ENCODE data around the gene JAG1.
"Not testable (repeated sequence)": the region's sequence is repeated elsewhere in the genome, so short reads cannot be mapped to it uniquely, and the experiment has no call there.

The JAG1 gene

DNA sequence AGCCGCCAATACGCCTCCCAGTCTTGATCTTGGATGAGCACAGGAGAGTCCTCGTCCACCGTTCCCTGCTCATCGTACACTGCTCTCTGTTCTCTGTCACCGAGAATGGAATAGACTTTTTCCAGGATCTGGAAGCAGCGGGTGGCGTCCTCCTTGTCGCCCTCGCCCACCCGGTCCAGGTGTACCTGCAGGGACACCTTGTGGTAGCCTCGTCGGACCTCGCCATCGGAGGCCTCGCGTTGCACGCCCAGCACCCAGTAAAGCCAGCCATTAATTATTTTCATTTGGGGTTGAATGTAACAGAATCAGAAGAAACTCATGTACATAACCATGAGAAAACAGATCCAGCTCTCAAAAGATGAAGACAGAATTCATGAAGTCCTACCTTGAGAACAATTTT is 59.9 kb downstream of the JAG1 start:
- DNase-seq (ENCODE audit: low read depth, low spot score), result no peak

DNA sequence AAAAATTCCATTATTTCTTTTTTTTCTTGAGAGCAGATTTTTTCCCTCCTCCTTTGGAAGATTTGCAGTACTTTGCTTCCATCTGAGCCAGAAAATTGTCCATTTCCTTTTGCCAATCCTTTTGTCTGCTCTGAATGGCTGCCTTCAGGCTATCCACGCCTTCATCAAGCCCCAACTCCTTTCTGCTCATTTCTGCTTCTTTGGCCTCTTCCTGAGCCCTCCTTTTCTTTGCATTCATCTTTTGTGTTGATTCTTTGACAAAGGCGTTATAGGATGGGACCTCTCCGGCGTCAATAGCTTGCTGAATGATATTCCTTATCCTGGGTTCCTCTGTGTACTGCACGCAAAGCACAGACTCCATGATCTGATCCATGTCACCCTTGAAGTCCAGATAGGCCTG is 60.4 kb downstream of the JAG1 start:
- not testable (repeated sequence) for DNase-seq (ENCODE audit: low read depth, low spot score)

- peak; percentile 83 for DNase-seq (ENCODE audit: low read depth, low spot score)
Observed at GRCh38 chr20:10611357-10611756, 62.4 kb downstream of the JAG1 start.

- no peak for DNase-seq (ENCODE audit: low read depth, low spot score)
Observed at GRCh38 chr20:10610251-10610650, 63.5 kb downstream of the JAG1 start.

DNA sequence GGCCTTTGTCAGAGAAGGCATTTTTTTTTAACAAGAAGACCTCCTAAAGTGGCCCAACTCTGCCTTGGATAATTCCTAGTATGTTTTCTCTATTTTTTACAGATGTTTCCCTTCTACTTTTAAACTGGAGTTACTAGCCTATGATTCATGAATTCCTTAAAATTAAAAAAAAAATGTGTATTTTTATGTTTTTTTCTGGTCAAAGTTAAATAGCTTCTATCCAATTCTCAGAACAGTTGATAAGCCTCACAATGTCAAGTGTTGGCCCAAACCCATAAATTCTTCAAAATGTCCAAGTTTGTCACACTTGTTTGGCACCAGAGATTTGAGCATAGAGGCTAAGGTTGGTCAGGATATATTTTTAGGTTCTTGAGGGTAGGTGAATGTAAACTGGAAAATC is 64.0 kb downstream of the JAG1 start:
- no peak for DNase-seq (ENCODE audit: low read depth, low spot score)

DNA sequence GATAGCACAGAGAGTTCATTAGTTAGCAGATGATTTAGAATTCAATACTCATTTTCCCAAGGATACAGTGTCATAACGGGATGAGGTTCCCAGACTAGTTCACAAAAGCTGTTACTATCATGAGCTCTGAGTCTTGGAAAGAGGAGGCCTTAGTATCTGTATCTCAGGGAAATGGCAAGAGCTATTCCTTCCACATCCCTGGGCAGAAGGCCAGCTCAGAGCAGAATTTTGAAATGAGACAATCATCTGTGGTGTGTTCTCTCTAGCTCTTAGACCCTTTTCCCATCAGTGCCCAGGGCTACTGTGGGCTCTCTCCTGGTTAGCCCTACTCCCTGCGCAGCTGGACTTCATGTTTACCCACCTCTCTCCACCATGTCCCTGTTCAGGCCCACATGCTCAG is 64.5 kb downstream of the JAG1 start:
- no peak for DNase-seq (ENCODE audit: low read depth, low spot score)

DNA sequence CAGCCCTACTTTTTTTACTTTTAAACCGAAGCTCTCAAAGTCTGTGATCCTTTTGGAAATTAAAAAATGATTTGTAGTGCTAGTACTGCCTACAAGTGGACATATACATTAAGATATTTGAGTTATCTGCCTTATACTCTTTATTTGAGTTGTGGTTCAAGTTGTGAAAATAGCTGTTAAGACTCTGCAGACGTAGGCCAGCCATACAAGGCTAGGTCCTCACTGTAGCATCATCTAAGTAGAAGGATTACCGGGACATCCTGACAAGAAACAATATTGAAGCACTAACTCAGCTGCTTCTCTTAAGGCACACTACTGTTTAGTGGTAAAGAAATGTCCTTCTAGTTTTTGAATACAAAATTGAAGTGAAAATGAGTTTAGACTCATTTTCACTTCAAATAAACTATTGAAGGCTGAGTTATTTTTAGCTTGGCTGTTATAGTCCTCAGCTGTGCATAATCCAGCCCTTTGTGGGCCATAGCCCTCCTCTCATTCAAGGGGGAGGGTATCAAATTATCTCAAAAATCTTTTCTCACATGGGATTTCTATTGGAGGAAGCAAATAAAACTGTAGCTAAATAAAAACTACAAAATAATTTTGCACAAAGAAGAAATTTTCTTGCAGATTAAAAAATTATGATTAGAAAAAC is 68.1 kb downstream of the JAG1 start:
- DNase-seq (ENCODE audit: low read depth, low spot score), result no peak

- no peak for DNase-seq (ENCODE audit: low read depth, low spot score)
Observed at GRCh38 chr20:10604865-10605440, 68.8 kb downstream of the JAG1 start.

- no peak for DNase-seq (ENCODE audit: low read depth, low spot score)
Observed at GRCh38 chr20:10603971-10604864, 69.6 kb downstream of the JAG1 start.

- no peak for DNase-seq (ENCODE audit: low read depth, low spot score)
Observed at GRCh38 chr20:10603378-10603777, 70.4 kb downstream of the JAG1 start.

DNA sequence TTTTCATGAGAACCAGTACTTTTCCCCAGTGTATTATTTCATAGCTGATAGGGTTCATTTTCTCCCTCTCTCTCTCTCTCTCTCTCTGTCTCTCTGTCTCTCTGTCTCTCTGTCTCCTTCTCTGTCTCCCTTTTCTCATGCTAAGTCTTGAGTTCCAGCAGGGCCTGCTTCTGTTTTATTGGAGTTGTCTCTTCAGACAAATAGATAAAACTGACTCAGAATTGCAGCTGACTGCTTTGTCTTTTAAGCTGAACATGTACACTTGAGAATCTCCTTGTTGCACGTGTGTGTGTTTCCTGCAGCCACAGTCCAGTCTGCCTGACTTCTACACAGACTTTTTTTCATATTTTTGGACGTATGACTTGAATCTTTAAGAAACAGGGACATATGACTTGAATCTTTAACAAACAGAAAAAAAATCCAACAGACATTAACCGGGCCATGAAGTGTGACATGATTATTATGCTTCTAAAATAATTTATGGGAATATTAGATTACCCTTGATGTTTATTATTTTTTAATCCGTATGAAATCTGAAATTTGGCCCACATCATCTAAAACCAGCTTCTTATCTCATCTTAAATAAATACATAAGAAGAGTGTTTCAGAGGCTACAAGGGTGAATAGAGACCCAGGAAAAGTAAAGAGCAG is 71.5 kb downstream of the JAG1 start:
- no peak for DNase-seq (ENCODE audit: low read depth, low spot score)

GRCh38 chr20:10597637-10598036 is 76.2 kb downstream of the JAG1 start:
- no peak for DNase-seq (ENCODE audit: low read depth, low spot score)

DNA sequence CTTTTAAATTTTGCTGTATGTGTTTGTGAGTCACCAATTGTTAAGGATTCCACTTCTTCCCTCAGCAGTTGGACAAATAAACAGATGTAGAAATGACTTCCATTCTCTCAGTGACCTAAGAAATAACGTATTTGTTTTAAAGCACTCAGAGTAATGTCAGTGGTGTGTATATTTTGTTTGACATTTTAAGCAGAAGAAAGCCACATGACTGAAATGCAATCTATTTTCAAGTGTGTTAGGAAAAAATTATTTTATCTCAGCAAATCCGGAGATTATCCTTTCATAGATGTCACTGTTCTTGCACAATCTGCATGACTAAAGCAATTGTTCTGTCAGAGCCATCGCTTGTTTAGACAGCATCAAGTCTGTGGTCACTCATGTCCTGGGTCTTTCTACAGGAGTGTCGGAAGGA is 77.1 kb downstream of the JAG1 start:
- no peak for DNase-seq (ENCODE audit: low read depth, low spot score)

- no peak for DNase-seq (ENCODE audit: low read depth, low spot score)
Observed at GRCh38 chr20:10595985-10596384, 77.8 kb downstream of the JAG1 start.

- no peak for DNase-seq (ENCODE audit: low read depth, low spot score)
Observed at GRCh38 chr20:10595266-10595665, 78.5 kb downstream of the JAG1 start.

DNA sequence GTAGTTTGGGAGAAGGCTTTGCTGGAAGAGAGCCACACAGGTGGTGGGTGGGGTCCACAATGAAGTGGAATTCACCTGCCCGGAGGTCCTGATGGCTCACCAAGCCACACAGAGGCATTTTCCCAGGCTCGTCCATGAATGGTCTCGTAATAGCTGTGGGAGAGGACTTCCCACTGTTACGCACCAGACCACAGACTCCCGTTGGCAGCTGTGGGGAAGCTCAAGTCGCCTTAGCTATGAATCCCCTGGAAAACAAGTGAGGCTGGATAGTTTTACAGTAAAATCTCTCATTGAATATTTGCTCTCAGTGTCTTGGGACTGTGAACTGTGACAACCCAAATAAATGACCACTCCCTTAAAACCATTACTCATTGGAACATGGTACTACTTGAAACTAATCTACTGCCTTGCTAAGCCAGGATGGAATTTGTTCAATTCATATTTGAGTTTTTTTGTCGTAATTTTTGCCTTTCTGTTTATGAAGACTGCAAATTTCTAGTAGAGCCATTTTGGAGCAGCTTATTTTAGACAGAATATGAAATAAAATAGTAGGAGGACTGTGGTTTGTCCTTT is 79.4 kb downstream of the JAG1 start:
- no peak for DNase-seq (ENCODE audit: low read depth, low spot score)

GRCh38 chr20:10591946-10592521 is 81.8 kb downstream of the JAG1 start:
- no peak for DNase-seq (ENCODE audit: low read depth, low spot score)

- DNase-seq (ENCODE audit: low read depth, low spot score), result no peak
Observed at GRCh38 chr20:10590950-10591671, 82.7 kb downstream of the JAG1 start.

DNA sequence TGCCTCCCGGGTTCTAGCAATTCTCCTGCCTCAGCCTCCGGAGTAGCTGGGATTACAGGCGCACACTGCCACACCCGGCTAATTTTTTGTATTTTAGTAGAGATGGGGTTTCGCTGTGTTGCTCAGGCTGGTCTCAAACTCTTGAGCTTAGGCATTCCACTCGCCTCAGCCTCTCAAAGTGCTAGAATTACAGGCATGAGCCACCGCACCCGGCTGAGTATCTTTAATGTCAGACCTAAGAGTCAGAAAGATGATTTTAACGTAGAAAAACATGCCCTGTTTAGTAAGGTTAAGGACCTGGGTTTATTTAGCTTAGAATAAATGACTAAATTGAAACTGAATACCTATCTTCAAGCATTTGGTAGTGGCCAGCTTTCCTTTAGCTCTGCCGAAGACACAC is 83.4 kb downstream of the JAG1 start:
- not testable (repeated sequence) for DNase-seq (ENCODE audit: low read depth, low spot score)

Measured in ELF-1 (cell line).